ENCODE results near the gene ACE. TPM values are rescaled to one million over a fixed set of nuclear protein-coding genes. Genes with fewer than 3 reads are reported as not detected.

The ACE gene
- total and polyA plus RNA-seq, 2 experiments from 2014 or later, result 0.82 to 9.1 TPM

GRCh38 chr17:63490329-63490728, 13.5 kb downstream of the ACE start:
- H3K27me3 Mint-ChIP-seq (ENCODE audit: insufficient read depth, low read depth, poor library complexity), result peaks cover 2% of the 10 kb centered on the region
- peaks cover 4% of the 10 kb centered on the region; the same call in 1 of the 3 replicates for H3K4me1 Mint-ChIP-seq
- no peak overlapping the region for H3K27ac ChIP-seq (ENCODE audit: low read depth)
- no peak overlapping the region for H3K4me2 ChIP-seq
- no peaks in the 10 kb centered on the region for H3K9me2 ChIP-seq (ENCODE audit: insufficient read depth)
- no peaks in the 10 kb centered on the region for H3K79me2 ChIP-seq (replicated peaks; ENCODE audit: insufficient read depth)
- DNase-seq (ENCODE audit: low spot score), result peak; percentile 34
- H3K36me3 Mint-ChIP-seq (ENCODE audit: low read depth), result no peaks in the 10 kb centered on the region; the same call in 2 of the 3 replicates
- H3K36me3 ChIP-seq (ENCODE audit: insufficient read depth), result no peaks in the 10 kb centered on the region
- no peak overlapping the region for H2AFZ ChIP-seq
- H3K27ac Mint-ChIP-seq, result no peak overlapping the region
- TF ChIP-seq, protein P1, sequence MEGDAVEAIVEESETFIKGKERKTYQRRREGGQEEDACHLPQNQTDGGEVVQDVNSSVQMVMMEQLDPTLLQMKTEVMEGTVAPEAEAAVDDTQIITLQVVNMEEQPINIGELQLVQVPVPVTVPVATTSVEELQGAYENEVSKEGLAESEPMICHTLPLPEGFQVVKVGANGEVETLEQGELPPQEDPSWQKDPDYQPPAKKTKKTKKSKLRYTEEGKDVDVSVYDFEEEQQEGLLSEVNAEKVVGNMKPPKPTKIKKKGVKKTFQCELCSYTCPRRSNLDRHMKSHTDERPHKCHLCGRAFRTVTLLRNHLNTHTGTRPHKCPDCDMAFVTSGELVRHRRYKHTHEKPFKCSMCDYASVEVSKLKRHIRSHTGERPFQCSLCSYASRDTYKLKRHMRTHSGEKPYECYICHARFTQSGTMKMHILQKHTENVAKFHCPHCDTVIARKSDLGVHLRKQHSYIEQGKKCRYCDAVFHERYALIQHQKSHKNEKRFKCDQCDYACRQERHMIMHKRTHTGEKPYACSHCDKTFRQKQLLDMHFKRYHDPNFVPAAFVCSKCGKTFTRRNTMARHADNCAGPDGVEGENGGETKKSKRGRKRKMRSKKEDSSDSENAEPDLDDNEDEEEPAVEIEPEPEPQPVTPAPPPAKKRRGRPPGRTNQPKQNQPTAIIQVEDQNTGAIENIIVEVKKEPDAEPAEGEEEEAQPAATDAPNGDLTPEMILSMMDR (conservative IDR thresholded peaks at IDR 0.05; ENCODE audit: low read depth in 2 of 2), result peak in 1 of 2 experiments; percentile 37; a peak in 3 of 4 replicates
- no peak for TF ChIP-seq EZH2phosphoT487 (IDR thresholded peaks at IDR 0.05; ENCODE audit: unreplicated experiment)
- H3K9me3 Mint-ChIP-seq, result no peaks in the 10 kb centered on the region
- H4K20me1 ChIP-seq (replicated peaks; ENCODE audit: insufficient read depth), result no peaks in the 10 kb centered on the region
- H3K4me3 ChIP-seq, result no peak overlapping the region
- no peaks in the 10 kb centered on the region for H3K4me1 ChIP-seq (ENCODE audit: insufficient read depth)
- ATAC-seq, result peak; percentile 79
- no peak overlapping the region for H3K4me3 Mint-ChIP-seq
- H3F3A ChIP-seq (replicated peaks; ENCODE audit: low read depth), result no peaks in the 10 kb centered on the region
- no peaks in the 10 kb centered on the region for H3K27me3 ChIP-seq (ENCODE audit: insufficient read depth)

DNA sequence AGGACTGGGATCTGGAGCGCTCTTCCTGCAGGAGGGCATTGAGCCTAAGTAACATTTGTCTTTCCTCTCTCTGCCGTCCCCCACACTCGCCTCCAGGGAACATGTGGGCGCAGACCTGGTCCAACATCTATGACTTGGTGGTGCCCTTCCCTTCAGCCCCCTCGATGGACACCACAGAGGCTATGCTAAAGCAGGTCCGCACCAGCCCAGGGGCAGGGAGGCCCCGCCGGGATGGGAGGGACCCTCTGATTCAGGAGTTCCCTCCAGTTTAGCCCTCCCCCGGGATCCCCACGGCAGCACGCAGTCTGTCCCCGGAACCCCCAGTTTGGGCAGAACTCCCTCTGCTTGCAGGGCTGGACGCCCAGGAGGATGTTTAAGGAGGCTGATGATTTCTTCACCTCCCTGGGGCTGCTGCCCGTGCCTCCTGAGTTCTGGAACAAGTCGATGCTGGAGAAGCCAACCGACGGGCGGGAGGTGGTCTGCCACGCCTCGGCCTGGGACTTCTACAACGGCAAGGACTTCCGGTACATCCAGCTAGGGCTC, 14.1 kb downstream of the ACE start:
- no peaks in the 10 kb centered on the region; the same call in 2 of the 3 replicates for H3K36me3 Mint-ChIP-seq (ENCODE audit: low read depth)
- H3K4me3 Mint-ChIP-seq, result no peak overlapping the region
- no peaks in the 10 kb centered on the region for H3K79me2 ChIP-seq (replicated peaks; ENCODE audit: insufficient read depth)
- no peaks in the 10 kb centered on the region for H3K36me3 ChIP-seq (ENCODE audit: insufficient read depth)
- no peak overlapping the region for H3K4me2 ChIP-seq
- no peak overlapping the region for H3K4me3 ChIP-seq
- peaks cover 4% of the 10 kb centered on the region; the same call in 1 of the 3 replicates for H3K4me1 Mint-ChIP-seq
- no peaks in the 10 kb centered on the region for H3K4me1 ChIP-seq (ENCODE audit: insufficient read depth)
- H3K9me2 ChIP-seq (ENCODE audit: insufficient read depth), result no peaks in the 10 kb centered on the region
- peaks cover 2% of the 10 kb centered on the region for H3K27me3 Mint-ChIP-seq (ENCODE audit: insufficient read depth, low read depth, poor library complexity)
- no peaks in the 10 kb centered on the region for H4K20me1 ChIP-seq (replicated peaks; ENCODE audit: insufficient read depth)
- H2AFZ ChIP-seq, result no peak overlapping the region; the same call in 1 of the 2 replicates
- H3K9me3 Mint-ChIP-seq, result no peaks in the 10 kb centered on the region
- TF ChIP-seq STAT1 (IDR thresholded peaks at IDR 0.05; ENCODE audit: unreplicated experiment) (no peak), REST (IDR thresholded peaks at IDR 0.05; ENCODE audit: unreplicated experiment) (no peak), ZNF114 (CRISPR knock-in tag; IDR thresholded peaks at IDR 0.05) (no peak), ZNF331 (CRISPR knock-in tag; IDR thresholded peaks at IDR 0.05; ENCODE audit: low read depth) (no peak), JUNB (IDR thresholded peaks at IDR 0.05; ENCODE audit: unreplicated experiment) (no peak), POLR2AphosphoS5 (IDR thresholded peaks at IDR 0.05; ENCODE audit: low read depth) (no peak), EZH2phosphoT487 (IDR thresholded peaks at IDR 0.05; ENCODE audit: unreplicated experiment) (no peak), EZH2 (IDR thresholded peaks at IDR 0.05; ENCODE audit: low read depth, unreplicated experiment) (no peak)
- TF ChIP-seq, protein P2, sequence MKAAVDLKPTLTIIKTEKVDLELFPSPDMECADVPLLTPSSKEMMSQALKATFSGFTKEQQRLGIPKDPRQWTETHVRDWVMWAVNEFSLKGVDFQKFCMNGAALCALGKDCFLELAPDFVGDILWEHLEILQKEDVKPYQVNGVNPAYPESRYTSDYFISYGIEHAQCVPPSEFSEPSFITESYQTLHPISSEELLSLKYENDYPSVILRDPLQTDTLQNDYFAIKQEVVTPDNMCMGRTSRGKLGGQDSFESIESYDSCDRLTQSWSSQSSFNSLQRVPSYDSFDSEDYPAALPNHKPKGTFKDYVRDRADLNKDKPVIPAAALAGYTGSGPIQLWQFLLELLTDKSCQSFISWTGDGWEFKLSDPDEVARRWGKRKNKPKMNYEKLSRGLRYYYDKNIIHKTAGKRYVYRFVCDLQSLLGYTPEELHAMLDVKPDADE (IDR thresholded peaks at IDR 0.05), result no peak
- TF ChIP-seq, protein P1 (conservative IDR thresholded peaks at IDR 0.05; ENCODE audit: low read depth in 2 of 2), result no peak
- no peaks in the 10 kb centered on the region for H3F3A ChIP-seq (replicated peaks; ENCODE audit: low read depth)
- no peaks in the 10 kb centered on the region for H3K27me3 ChIP-seq (ENCODE audit: insufficient read depth)
- no peak overlapping the region for H3K27ac Mint-ChIP-seq
- H3K27ac ChIP-seq (ENCODE audit: low read depth), result no peak overlapping the region
- no peak for DNase-seq (ENCODE audit: low spot score)
- no peak for ATAC-seq
